RWPE2 (cell line): ENCODE data around the gene THSD4.
A peak's percentile ranks its signal among the peaks of the same experiment; 100 is the strongest.

ENCODE experiments used
- ATAC-seq: fragments of 200-7000 bp; cut with Tn5 transposase; 3 replicates; pipeline ENCODE4 v1.9.1; 2021; ENCODE audit warnings: low read depth
- DNase-seq: peaks from one replicate; pipeline ENCODE4 v3.0.0-alpha.2; 2020; ENCODE audit warnings: low spot score
- H3K27ac ChIP-seq: fragments of 450-650 bp; 2 replicates; pipeline ENCODE4 v1.5.1; 2017; ENCODE audit warnings: mild to moderate bottlenecking; ENCODE audit not compliant: poor library complexity, severe bottlenecking
- H3K27me3 ChIP-seq: fragments of 250-450 bp; sonication (Bioruptor Pico); 2 replicates; pipeline ENCODE4 v1.5.1; 2021; ENCODE audit warnings: mild to moderate bottlenecking, moderate library complexity; ENCODE audit not compliant: insufficient read depth, poor library complexity, severe bottlenecking
- H3K36me3 ChIP-seq: fragments of 250-450 bp; sonication (Bioruptor Pico); 2 replicates; pipeline ENCODE4 v1.5.1; 2020; ENCODE audit warnings: low read depth, mild to moderate bottlenecking, moderate library complexity
- H3K4me1 ChIP-seq: fragments of 250-450 bp; sonication (Bioruptor Pico); 2 replicates; pipeline ENCODE4 v1.5.1; 2021; ENCODE audit warnings: mild to moderate bottlenecking, moderate library complexity; ENCODE audit not compliant: insufficient read depth, poor library complexity, severe bottlenecking
- H3K4me3 ChIP-seq: fragments of 250-450 bp; sonication (Bioruptor Pico); 2 replicates; pipeline ENCODE4 v1.5.1; 2021; ENCODE audit warnings: mild to moderate bottlenecking, moderate library complexity; ENCODE audit not compliant: severe bottlenecking
- H3K9me3 ChIP-seq: fragments of 250-450 bp; sonication (Bioruptor Pico); 2 replicates; pipeline ENCODE4 v1.5.1; 2021; ENCODE audit warnings: mild to moderate bottlenecking, moderate library complexity; ENCODE audit not compliant: severe bottlenecking
- CTCF ChIP-seq: fragments of 450-650 bp; IDR thresholded peaks from one replicate; pipeline ENCODE4 v1.5.1; 2017; ENCODE audit warnings: mild to moderate bottlenecking, moderate library complexity; ENCODE audit not compliant: poor library complexity, severe bottlenecking

Gene THSD4

DNA sequence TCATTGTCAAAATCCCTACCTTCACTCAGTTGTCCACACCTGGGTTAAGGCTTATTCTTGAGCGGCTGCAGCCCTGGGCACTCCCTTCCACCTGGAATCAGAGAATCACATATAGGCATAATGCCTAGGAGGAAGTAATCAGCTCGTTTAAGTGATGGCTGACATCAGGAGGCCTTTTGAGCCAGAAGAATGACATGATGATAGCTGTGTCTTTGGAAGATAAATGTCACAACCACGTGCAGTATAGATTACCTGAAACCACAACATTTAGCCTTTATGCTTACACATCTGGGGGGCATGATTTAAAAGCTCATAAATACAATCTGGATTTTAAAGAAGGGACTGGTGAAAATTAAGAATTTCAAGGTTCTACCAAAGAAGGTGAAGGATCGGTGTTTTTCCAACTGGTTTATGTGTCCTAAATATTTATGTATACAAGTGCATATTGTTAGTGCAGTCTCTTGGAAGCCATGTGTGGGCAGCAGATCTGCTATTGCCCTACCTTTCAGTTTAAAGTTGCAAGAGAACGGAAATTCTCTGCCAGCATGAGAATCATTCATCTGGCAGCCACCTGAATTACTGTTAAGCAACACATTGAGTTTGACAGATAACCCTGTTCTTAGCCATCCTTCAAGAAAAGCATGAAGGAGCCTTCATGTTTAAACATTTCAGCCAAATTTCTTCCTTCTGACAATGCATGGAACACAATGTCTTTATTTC is 531.7 kb downstream of the THSD4 start:
- Histone ChIP-seq H3K27me3 (no peaks in the 10 kb centered on the region), H3K9me3 (no peaks in the 10 kb centered on the region), H3K36me3 (no peaks in the 10 kb centered on the region), H3K4me3 (no peak overlapping the region), H3K27ac (no peak overlapping the region), H3K4me1 (peaks cover 10% of the 10 kb centered on the region)
- TF ChIP-seq CTCF, result no peak
- DNase-seq (no peak), ATAC-seq (no peak)

- TF ChIP-seq CTCF, result no peak
- no peak for ATAC-seq
- no peak overlapping the region for H3K27ac ChIP-seq
Observed at GRCh38 chr15:71647487-71647808, 532.2 kb downstream of the THSD4 start.

GRCh38 chr15:71648095-71648494 is 532.8 kb downstream of the THSD4 start:
- no peak for TF ChIP-seq CTCF
- no peak overlapping the region for H3K4me3 ChIP-seq
- no peak overlapping the region for H3K27ac ChIP-seq
- no peaks in the 10 kb centered on the region for H3K9me3 ChIP-seq
- peaks cover 10% of the 10 kb centered on the region for H3K4me1 ChIP-seq
- H3K36me3 ChIP-seq, result no peaks in the 10 kb centered on the region
- DNase-seq (no peak), ATAC-seq (no peak)
- no peaks in the 10 kb centered on the region for H3K27me3 ChIP-seq

More at GRCh38 chr15:71647487-71647808, 532.2 kb downstream of the THSD4 start:
- Histone ChIP-seq H3K27me3 (no peaks in the 10 kb centered on the region), H3K4me1 (peaks cover 10% of the 10 kb centered on the region), H3K4me3 (no peak overlapping the region), H3K9me3 (no peaks in the 10 kb centered on the region), H3K36me3 (no peaks in the 10 kb centered on the region)
- no peak for DNase-seq

DNA sequence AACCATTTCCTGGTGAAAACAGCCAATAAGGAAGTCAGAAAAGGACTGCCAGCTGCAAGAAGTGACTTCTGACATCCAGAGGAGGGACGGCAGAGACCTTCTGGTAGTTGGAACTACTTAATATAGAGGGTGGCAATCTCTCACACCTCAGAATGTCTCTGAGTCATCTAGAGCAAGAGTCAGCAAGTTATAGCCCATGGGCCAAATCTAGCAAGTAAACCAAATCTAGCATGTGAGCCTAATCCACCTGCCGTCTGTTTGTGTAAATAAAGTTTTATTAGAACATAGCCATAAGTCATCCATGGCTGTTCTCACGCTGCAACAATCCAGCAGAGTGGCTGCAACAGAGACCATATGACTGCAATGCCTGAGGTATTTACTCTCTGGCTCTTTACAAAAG is 534.6 kb downstream of the THSD4 start:
- no peak for TF ChIP-seq CTCF
- no peak overlapping the region for H3K27ac ChIP-seq
- no peak for DNase-seq

GRCh38 chr15:71650603-71651002 is 535.3 kb downstream of the THSD4 start:
- H3K9me3 ChIP-seq, result no peaks in the 10 kb centered on the region
- H3K4me3 ChIP-seq, result no peak overlapping the region
- no peak for TF ChIP-seq CTCF
- no peaks in the 10 kb centered on the region for H3K36me3 ChIP-seq
- H3K27ac ChIP-seq, result no peak overlapping the region
- H3K27me3 ChIP-seq, result no peaks in the 10 kb centered on the region
- ATAC-seq, result no peak
- H3K4me1 ChIP-seq, result peaks cover 15% of the 10 kb centered on the region
- DNase-seq, result no peak

More for the DNA sequence above, 534.6 kb downstream of the THSD4 start:
- Histone ChIP-seq H3K27me3 (no peaks in the 10 kb centered on the region), H3K36me3 (no peaks in the 10 kb centered on the region), H3K9me3 (no peaks in the 10 kb centered on the region), H3K4me3 (no peak overlapping the region), H3K4me1 (peaks cover 15% of the 10 kb centered on the region)
- peak; percentile 77 for ATAC-seq
